ENCODE measurements around the gene SNRNP48.

SNRNP48 gene

GRCh38 chr6:7589949-7590917, at the start of gene SNRNP48:
SNRNP48 (plus strand) TSS chr6:7590198; CDS start chr6:7590258, 60 bp downstream.
- DNase-seq (ENCODE audit: low read depth in 3 of 3), result peak; percentile 80 to 91 (median 87)

GRCh38 chr6:7540595-7540994, 49.4 kb upstream of the SNRNP48 start:
- no peak for DNase-seq (ENCODE audit: low read depth in 3 of 3)

- DNase-seq (ENCODE audit: low read depth in 3 of 3), result peak in 2 of 3 experiments; percentile 9 to 42
These were observed 48.6 kb upstream of the SNRNP48 start, which contains the start of gene DSP for GRCh38 chr6:7541175-7542064. DSP (plus strand) TSS chr6:7541671; CDS start chr6:7541916, 245 bp downstream.

GRCh38 chr6:7542065-7542873, 47.7 kb upstream of the SNRNP48 start:
- DNase-seq (ENCODE audit: low read depth in 3 of 3), result no peak

GRCh38 chr6:7542874-7543624, 46.9 kb upstream of the SNRNP48 start:
- no peak for DNase-seq (ENCODE audit: low read depth in 3 of 3)

- no peak for DNase-seq (ENCODE audit: low read depth in 3 of 3)
These were observed 46.1 kb upstream of the SNRNP48 start for GRCh38 chr6:7543789-7544424.

- no peak for DNase-seq (ENCODE audit: low read depth in 3 of 3)
These were observed 45.4 kb upstream of the SNRNP48 start for GRCh38 chr6:7544597-7544996.

- DNase-seq (ENCODE audit: low read depth in 3 of 3), result no peak
These were observed 44.5 kb upstream of the SNRNP48 start for GRCh38 chr6:7545316-7546019.

- DNase-seq (ENCODE audit: low read depth in 3 of 3), result no peak
These were observed 44.0 kb upstream of the SNRNP48 start for GRCh38 chr6:7546020-7546369.

GRCh38 chr6:7546383-7546782, 43.6 kb upstream of the SNRNP48 start:
- no peak for DNase-seq (ENCODE audit: low read depth in 3 of 3)

- no peak for DNase-seq (ENCODE audit: low read depth in 3 of 3)
These were observed 43.1 kb upstream of the SNRNP48 start for GRCh38 chr6:7546896-7547295.

- no peak for DNase-seq (ENCODE audit: low read depth in 3 of 3)
These were observed 42.7 kb upstream of the SNRNP48 start for GRCh38 chr6:7547315-7547714.

- DNase-seq (ENCODE audit: low read depth in 3 of 3), result no peak
These were observed 39.6 kb upstream of the SNRNP48 start for GRCh38 chr6:7550433-7550801.

GRCh38 chr6:7554533-7555275, 35.3 kb upstream of the SNRNP48 start:
- no peak for DNase-seq (ENCODE audit: low read depth in 3 of 3)

- DNase-seq (ENCODE audit: low read depth in 3 of 3), result no peak
These were observed 34.3 kb upstream of the SNRNP48 start for GRCh38 chr6:7555671-7556070.

- DNase-seq (ENCODE audit: low read depth in 3 of 3), result no peak
These were observed 33.4 kb upstream of the SNRNP48 start for GRCh38 chr6:7556394-7557106.

- DNase-seq (ENCODE audit: low read depth in 3 of 3), result no peak
These were observed 32.3 kb upstream of the SNRNP48 start for GRCh38 chr6:7557652-7558051.

GRCh38 chr6:7558781-7559180, 31.2 kb upstream of the SNRNP48 start:
- no peak for DNase-seq (ENCODE audit: low read depth in 3 of 3)

Data from stimulated activated CD4-positive, alpha-beta T cell treated with anti-CD3 and anti-CD28 coated beads, TNF-alpha, amount 100 ng/mL, for 24 hours (primary cell).